NCI-H146 (cell line): ENCODE measurements around the gene GLIPR1L2.
"Not testable (repeated sequence)": the region's sequence is repeated elsewhere in the genome, so short reads cannot be mapped to it uniquely, and the experiment has no call there.

Experiments used
- DNase-seq: peaks from one replicate; lab custom pipeline; 2025; lab: John Stamatoyannopoulos, UW

The GLIPR1L2 gene

DNA sequence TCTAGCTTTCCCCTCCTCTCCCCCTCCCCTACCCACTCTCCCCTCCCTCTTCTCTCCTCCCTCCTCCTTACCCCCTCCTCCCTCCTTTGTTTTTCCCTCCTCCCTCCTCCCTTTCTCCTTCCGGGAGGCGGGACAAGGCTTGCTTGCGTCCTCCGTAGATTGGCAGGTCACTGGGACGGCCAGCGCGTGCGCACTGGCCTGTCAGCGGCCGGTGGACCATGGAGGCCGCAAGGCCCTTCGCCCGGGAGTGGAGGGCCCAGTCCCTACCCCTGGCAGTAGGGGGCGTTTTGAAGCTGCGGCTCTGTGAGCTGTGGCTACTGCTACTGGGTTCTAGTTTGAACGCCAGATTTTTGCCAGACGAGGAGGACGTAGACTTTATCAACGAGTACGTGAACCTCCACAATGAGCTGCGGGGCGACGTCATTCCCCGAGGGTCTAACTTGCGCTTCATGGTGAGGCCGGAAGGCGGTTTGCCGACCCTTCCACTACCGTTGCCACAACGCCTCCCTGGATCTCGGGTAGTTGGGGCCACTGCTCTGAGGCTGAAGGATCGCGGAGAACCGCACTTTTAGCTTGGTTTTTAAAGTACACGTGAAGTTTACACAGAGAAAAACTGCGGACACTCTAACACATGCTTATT, at the start of gene GLIPR1L2:
Gene GLIPR1L2, plus strand, starts transcription at position 191 of the 640 bp plus-strand sequence. Its CDS starts 28 bp downstream, at position 219.
- peak; percentile 98 for DNase-seq

DNA sequence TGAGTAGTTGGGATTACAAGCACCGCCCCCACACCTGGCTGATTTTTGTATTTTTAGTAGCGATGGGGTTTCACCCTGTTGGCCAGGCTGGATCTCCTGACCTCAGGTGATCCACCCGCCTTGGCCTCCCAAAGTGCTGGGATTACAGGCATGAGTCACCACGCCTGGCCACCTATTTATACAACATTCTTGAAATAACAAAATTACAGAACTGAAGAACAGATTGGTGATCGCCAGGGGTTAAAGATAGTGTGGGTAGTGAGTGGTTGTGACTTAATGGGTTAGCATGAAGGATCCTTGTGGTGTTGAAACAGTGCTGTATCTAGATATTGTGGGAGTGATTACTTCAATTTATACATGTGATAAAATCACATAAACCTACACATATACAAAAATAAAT, 49.0 kb upstream of the GLIPR1L2 start:
- no peak for DNase-seq

DNA sequence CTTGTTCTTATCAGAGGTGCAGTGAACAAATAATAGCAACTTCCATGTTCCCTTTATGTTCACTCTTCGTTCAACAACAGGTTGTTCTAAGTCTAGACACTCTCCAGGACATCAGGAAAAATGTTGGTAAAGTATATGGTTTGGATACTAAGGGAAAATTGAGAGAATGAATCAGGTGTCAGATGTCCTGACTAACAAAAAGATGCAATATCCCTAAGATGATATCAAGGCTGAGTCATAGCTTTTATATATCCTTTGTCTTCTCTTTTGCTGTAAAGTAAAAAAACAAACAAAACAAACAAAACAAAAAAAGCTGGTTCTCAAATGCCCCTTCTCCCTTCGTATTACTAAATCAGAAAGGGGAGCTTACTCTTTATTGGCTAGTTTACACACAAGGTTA, 45.4 kb upstream of the GLIPR1L2 start:
- DNase-seq = no peak

DNA sequence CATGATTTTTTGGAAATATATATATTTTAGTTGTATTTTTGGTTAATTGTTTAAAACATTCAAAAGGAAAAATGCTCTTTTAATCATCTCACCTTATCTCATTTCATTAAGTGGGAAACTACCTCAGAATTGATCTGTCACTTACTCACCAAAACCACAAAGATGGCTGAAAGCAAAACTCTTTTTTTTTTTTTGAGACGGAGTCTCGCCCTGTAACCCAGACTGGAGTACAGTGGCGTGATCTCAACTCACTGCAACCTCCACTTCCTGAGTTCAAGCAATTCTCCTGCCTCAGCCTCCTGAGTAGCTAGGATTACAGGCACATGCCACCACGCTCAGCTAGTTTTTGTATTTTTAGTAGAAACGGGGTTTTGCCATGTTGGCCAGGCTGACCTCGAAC, 44.7 kb upstream of the GLIPR1L2 start:
- not testable (repeated sequence) for DNase-seq

- DNase-seq = no peak
These were observed 40.9 kb upstream of the GLIPR1L2 start for GRCh38 chr12:75349946-75350345.

DNA sequence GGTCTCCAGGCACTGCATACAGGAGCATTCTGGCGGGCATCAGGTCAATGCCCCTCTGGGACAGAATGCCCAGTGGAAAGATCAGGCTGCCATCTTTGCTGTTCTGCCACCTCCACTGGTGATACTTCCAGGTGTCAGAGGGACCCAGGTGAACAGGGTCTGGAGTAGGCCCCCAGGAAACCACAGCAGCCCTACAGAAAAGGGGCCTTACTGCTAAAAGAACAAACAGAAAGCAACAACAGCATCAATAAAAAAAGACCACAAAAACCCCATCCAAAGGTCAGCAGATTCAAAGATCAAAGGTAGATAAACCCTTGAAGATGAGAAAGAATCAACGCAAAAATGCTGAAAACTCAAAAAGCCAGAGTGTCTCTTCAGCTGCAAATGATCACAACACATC, 40.5 kb upstream of the GLIPR1L2 start:
- no peak for DNase-seq

DNA sequence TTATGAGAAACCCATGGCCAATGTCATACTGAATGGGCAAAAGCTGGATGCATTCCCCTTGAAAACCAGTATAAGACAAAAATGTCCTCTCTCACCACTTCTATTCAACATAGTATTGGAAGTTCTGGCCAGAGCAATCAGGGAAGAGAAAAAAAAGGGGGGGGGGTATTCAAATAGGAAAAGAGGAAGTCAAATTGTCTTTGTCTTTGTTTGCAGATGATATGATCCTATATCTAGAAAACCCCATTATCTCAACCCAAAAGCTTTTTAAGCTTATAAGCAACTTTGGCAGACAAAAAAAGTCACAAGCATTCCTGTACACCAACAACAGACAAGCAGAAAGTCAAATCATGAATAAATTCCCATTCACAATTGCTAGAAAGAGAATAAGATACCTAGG, 36.9 kb upstream of the GLIPR1L2 start:
- no peak for DNase-seq

DNA sequence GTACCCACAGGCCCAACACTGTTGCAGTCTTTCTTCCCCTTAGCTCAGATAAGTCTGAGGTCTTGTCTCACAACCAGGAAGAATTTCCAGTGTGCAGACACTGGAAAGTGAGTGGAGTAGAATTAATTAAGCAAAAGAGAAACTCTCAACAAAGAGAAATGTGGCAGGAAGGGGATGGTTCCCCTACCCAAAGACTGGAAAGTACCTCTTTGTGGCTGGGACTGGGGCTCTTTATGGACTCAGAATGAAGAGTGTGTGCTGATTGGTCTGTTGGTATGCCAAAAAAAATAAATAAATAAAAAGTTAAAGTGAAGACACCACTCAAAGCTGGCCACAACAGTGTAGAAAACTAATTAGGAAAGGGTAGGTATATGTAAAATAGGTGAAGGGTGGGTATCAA, 30.0 kb upstream of the GLIPR1L2 start:
- no peak for DNase-seq

DNA sequence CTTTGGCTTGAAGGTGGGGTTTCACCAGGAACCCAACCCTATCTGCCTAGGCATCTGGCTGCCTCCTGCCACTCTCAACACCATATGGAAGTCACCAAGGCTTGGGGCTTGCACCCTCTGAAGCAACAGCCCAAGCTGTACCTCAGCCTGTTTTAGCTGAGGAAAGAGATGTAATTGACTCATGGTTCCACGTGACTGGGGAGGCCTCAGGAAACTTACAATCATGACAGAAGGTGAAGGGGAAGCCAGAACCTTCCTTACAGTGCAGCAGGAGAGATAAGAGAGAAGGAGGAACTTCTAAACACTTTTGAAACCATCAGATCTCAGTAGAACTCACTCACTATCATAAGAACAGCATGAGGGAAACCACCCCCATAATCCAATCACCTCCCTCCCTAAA, 29.5 kb upstream of the GLIPR1L2 start:
- no peak for DNase-seq

GRCh38 chr12:75364919-75365318, 26.0 kb upstream of the GLIPR1L2 start:
- DNase-seq = no peak

- DNase-seq = no peak
These were observed 24.3 kb upstream of the GLIPR1L2 start for GRCh38 chr12:75366629-75367028.

GRCh38 chr12:75374971-75375370, 15.9 kb upstream of the GLIPR1L2 start:
- DNase-seq = no peak

DNA sequence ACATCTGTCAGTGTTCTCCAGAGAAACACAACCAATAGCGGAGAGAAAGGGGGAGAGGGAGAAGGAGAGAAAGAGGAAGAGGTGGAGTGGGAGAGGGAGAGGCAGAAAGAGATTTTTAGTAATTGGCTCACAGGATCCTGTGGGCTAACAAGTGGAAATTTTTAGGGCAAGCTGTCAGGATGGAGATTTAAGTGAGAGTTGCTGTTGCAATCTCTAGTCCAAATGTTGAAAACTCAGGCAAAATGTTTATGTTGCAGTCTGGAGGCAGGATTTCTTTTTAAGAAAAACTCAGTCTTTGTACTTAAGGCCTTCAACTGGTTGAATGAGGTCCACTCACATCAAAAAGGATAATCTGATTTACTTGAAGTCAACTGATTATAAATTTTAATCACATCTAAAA, 12.5 kb upstream of the GLIPR1L2 start:
- DNase-seq = no peak

DNA sequence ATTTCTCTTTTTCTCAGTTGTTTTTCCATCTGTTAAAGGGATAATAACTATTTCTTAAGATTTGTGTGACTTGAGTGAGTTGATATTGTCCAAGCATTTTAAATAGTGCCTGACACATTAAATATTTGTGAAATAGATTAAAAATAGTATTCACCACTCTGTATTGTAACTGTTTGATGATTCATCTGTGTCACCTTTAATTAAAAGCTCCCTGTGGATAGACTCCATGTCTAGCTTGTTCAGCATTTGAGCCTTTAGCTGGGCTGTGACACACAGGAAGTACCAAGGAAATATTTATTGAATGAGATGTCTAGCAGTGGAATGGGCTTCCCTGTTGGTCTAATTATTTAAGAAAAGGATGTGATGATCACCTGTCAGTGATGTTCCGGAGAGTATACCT, 1.8 kb upstream of the GLIPR1L2 start:
- DNase-seq = peak; percentile 64

DNA sequence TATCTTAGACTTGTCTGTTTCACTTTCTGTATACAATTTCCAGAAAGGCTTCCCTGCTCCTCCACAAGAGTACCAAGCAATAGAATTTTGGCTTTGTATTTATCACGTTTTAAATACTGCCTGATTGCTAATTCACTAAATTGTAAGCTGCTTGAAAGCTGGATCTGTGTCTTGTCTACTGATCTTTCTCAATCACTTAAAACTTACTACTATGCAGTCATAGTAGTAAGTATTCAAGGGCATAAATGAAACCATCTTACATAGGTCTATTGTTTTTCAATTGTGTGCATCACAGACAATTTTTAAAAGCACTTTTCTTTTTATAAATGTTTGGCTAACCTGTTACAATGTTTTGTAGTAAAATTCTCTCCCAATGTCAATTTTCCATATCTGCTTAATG, 1.2 kb upstream of the GLIPR1L2 start:
- DNase-seq = no peak

DNA sequence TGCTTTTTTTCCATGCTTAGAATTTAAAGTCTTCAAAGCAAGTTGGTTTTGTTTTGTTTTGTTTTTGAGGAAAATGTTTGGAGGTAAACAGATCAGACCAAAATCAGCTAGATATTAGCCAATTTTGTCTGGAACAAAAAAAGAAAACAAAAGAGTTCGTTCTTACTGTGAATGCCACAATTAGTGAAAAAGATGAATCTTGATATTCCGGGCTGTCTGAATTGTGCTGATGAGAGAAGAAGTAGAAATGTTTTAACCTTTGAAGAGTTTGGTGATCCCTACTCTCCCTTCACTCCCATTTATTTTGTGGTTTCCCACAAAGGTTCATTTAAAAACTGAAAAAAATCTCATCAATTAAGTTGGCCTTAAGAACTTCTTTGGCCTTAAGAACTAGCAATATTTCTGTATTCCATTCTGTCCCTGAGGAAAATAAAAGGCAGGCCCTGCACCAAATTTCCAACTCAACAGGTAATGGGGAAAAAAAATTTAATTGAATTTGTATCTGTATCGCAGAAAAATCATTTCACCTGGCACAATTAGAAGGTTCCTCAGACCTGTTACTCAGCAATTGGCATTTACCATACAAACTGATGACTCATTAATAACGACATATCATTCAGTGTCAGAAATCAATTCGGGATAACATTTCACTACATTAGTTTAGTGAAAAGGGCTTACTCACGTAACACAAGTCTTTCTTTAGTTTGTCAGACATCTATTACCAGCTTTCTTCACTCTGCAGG, 562 bp upstream of the GLIPR1L2 start:
- DNase-seq = peak; percentile 10

GRCh38 chr12:75404231-75404630, 13.3 kb downstream of the GLIPR1L2 start:
- no peak for DNase-seq

GRCh38 chr12:75407683-75408082, 16.8 kb downstream of the GLIPR1L2 start:
- no peak for DNase-seq

GRCh38 chr12:75409830-75410229, 18.9 kb downstream of the GLIPR1L2 start:
- DNase-seq = no peak

- DNase-seq = no peak
These were observed 23.8 kb downstream of the GLIPR1L2 start for GRCh38 chr12:75414671-75415070.

DNA sequence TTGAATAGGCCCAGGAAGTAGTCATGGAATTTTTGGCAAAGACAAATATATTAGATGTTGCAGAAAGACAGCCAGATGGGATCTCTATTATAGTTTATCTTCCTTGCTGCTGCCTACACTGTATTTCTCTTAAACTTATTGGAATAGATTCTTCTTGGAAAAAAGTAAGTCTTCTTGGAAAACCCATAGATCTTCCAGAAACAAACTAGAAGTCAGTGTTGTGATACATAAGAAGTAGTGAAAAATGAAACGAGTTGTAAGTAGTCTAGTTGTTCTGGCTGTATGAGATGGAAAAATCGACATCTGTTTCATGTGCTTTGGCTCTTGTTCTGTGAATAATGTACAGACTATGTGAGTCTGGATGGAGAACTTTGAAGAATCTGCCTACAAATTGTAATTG, 29.0 kb downstream of the GLIPR1L2 start:
- no peak for DNase-seq

DNA sequence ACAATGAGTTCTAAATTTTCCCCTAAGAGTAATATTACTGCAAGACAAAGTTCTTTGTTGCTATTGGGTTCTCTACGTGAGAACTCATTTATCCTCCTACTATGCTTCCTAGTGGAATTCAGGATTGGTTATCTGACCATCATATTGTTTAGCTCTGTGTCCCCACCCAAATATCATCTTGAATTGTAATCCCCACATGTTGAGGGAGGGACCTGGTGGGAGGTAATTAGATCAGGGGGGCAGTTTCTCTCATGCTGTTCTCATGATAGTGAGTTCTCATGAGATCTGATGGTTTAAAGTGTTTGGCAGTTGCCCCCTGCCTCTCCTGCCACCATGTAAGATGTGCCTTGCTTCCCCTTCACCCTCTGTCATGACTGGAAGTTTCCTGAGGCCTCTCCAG, 36.6 kb downstream of the GLIPR1L2 start:
- DNase-seq = no peak

- no peak for DNase-seq
These were observed 37.9 kb downstream of the GLIPR1L2 start for GRCh38 chr12:75428767-75429166.

- no peak for DNase-seq
These were observed 42.0 kb downstream of the GLIPR1L2 start for GRCh38 chr12:75432924-75433323.
